Gastroesophageal sphincter (tissue), 4 donors: ENCODE data around the gene ENDOD1. TPM values are rescaled to one million over a fixed set of nuclear protein-coding genes. Genes with fewer than 3 reads are reported as not detected.

Source experiments
- ATAC-seq: fragments of 150-250 bp; one replicate; pipeline ENCODE4 v1.9.1; 2016; ENCODE audit warnings: mild to moderate bottlenecking, moderate library complexity
- H3K27ac ChIP-seq, 4 donors: fragments of 200-600 bp; sonication (generic) in 3 of 4; 1 replicate in 3 of 4; 2 replicates in 1 of 4; pipeline ENCODE4 v1.5.1; 2016 to 2019
- H3K27me3 ChIP-seq: fragments of 200-600 bp; sonication (generic); one replicate; pipeline ENCODE4 v1.5.1; 2019
- H3K36me3 ChIP-seq, 2 donors: fragments of 200-600 bp; sonication (generic); one replicate each; pipeline ENCODE4 v1.5.1; 2019; ENCODE audit warnings: control low read depth in 1 of 2
- H3K4me1 ChIP-seq, 3 donors: fragments of 200-600 bp; sonication (generic); 1 replicate in 2 of 3; 2 replicates in 1 of 3; pipeline ENCODE4 v1.5.1; 2016 to 2019; ENCODE audit warnings: control low read depth in 2 of 3
- H3K4me3 ChIP-seq, 2 donors: fragments of 200-600 bp; sonication (generic); one replicate each; pipeline ENCODE4 v1.5.1; 2019; ENCODE audit warnings: mild to moderate bottlenecking in 1 of 2, moderate library complexity in 1 of 2
- H3K9me3 ChIP-seq, 3 donors: fragments of 200-600 bp; sonication (generic); one replicate each; pipeline ENCODE4 v1.5.1; 2017 to 2019; ENCODE audit warnings: control low read depth in 2 of 3
- EP300 ChIP-seq: sonication (generic); formaldehyde crosslinking; IDR thresholded peaks from one replicate; pipeline ENCODE4 v1.6.1; 2017; ENCODE audit warnings: antibody characterized with exemption, mild to moderate bottlenecking
- POLR2A ChIP-seq, 2 donors: fragments of 450-650 bp; IDR thresholded peaks; one replicate each; pipeline ENCODE4 v1.6.1; 2017; ENCODE audit warnings: antibody characterized with exemption in 2 of 2, mild to moderate bottlenecking in 2 of 2, moderate library complexity in 1 of 2
- POLR2AphosphoS5 ChIP-seq: sonication (generic); formaldehyde crosslinking; IDR thresholded peaks from one replicate; pipeline ENCODE4 v1.6.1; 2017; ENCODE audit warnings: antibody characterized with exemption
- WGBS, 2 donors: methylation state at CpG; one replicate each; pipeline ENCODE4 v1.1.5; 2018; ENCODE audit warnings: low coverage in 1 of 2; 5-methylcytosine and 5-hydroxymethylcytosine counted together
- total RNA-seq, 4 donors: library from RNA; depleted of rRNA; stranded (reverse); fragments of >200 nt; gene quantifications; one replicate each; pipeline ENCODE4 v1.1.0, GENCODE V29; 2016
- TF ChIP-seq, protein P1 (sequence below), 4 experiments: fragments of 200-600 bp in 2 of 4; fragments of 450-650 bp in 2 of 4; sonication (generic) in 1 of 4; IDR thresholded peaks; one replicate each; pipeline ENCODE4 v1.5.1; 2017 to 2019; ENCODE audit warnings: antibody characterized with exemption in 4 of 4, mild to moderate bottlenecking in 2 of 4, moderate library complexity in 2 of 4

The ENDOD1 gene
- total RNA-seq, 4 donors from 2014 or later, result 34.6 to 68.3 (median 54.6) TPM

DNA sequence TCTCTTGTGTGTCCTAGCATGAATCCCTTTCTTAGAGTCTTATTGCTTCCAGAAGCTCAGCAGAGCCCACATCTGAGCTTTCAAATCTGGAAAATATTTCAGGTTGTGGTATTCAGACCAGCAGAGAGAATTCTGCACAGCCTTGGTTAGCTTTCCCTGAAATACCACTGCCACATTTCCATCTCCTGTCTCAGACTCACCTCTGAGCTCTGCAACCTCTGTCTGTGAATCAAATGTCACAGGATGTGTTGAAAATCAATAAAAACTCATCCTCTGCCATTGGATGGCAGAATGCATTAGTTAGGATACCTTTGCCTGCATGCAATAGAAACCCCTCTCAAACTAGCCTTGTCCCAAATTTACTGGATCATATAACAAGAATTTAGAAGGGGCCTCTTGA is 47.7 kb downstream of the ENDOD1 start:
- TF ChIP-seq POLR2AphosphoS5, result no peak
- no peak for TF ChIP-seq EP300
- TF ChIP-seq POLR2A (IDR thresholded peaks at IDR 0.05), result no peak
- TF ChIP-seq, protein P1, sequence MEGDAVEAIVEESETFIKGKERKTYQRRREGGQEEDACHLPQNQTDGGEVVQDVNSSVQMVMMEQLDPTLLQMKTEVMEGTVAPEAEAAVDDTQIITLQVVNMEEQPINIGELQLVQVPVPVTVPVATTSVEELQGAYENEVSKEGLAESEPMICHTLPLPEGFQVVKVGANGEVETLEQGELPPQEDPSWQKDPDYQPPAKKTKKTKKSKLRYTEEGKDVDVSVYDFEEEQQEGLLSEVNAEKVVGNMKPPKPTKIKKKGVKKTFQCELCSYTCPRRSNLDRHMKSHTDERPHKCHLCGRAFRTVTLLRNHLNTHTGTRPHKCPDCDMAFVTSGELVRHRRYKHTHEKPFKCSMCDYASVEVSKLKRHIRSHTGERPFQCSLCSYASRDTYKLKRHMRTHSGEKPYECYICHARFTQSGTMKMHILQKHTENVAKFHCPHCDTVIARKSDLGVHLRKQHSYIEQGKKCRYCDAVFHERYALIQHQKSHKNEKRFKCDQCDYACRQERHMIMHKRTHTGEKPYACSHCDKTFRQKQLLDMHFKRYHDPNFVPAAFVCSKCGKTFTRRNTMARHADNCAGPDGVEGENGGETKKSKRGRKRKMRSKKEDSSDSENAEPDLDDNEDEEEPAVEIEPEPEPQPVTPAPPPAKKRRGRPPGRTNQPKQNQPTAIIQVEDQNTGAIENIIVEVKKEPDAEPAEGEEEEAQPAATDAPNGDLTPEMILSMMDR (IDR thresholded peaks at IDR 0.05), result no peak
- H3K9me3 ChIP-seq, result no peaks in the 10 kb centered on the region

DNA sequence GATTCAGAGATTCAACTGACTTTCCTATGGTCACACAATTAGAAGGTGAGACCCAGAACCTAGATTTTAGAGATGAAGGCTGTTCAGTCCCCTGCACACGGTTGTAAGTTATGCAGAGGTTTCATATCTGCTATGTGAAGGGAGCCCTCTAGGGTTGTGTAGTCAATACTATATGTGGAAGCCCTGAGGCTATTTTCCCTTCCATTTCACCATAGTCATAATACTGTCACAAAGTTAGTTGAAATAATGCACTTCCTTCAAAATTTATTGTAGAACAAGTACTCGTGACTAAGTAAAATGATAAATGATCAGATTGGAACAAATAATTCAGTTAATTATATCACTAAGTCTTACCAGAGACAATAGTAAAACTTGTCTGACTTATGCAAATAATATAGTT is 48.8 kb downstream of the ENDOD1 start:
- Histone ChIP-seq H3K4me3 (no peak overlapping the region), H3K36me3 (peaks cover 0 to 4% of the 10 kb centered on the region in 2 donors), H3K4me1 (peaks cover 0 to 9% (median 0%) of the 10 kb centered on the region in 3 donors), H3K9me3 (no peaks in the 10 kb centered on the region), H3K27me3 (no peaks in the 10 kb centered on the region), H3K27ac (no peak overlapping the region)
- no peak for TF ChIP-seq EP300
- TF ChIP-seq, protein P1 (IDR thresholded peaks at IDR 0.05), result no peak
- TF ChIP-seq POLR2A (IDR thresholded peaks at IDR 0.05), result no peak
- TF ChIP-seq POLR2AphosphoS5, result no peak
- WGBS, 2 donors, result 25 to 30% methylated on average over 2 of the region's 2 CpGs
- no peak for ATAC-seq

More for the DNA sequence above, 47.7 kb downstream of the ENDOD1 start:
- H3K27ac ChIP-seq, result no peak overlapping the region
- no peak overlapping the region for H3K4me3 ChIP-seq
- H3K4me1 ChIP-seq, result peaks cover 0 to 9% (median 0%) of the 10 kb centered on the region in 3 donors
- no peak for ATAC-seq
- peaks cover 0 to 13% of the 10 kb centered on the region in 2 donors for H3K36me3 ChIP-seq
- no peaks in the 10 kb centered on the region for H3K27me3 ChIP-seq

DNA sequence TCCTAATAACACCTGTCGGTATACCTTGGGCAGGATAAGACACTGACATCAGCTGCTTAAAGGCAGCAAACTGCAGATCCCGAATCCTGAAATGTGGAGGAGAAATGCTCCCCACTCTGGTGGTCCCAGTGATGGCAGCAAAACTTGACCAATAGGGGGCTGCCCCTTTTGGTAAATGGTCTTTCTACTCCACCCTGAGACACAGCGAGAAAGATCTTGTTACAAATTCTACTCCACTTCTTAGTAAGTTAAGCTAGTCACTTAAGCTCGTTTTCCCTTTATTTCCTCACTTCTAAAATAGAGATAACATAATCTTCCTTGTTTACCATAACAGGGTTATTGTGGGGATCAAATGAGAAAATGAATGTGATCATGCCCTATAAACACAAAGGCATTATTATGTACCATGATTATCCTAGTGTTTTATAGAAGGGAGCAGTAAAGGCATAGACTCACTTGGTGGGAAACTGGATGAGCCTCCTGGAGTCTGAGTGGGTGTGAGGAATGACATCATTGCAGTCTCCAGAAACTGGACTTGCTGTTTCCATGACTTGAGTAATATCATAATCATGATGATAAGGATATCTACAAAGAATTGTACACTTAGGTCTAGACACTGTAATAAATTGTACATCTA is 50.9 kb downstream of the ENDOD1 start:
- Histone ChIP-seq H3K4me1 (no peaks in the 10 kb centered on the region), H3K27ac (no peak overlapping the region), H3K36me3 (no peaks in the 10 kb centered on the region), H3K4me3 (no peak overlapping the region), H3K9me3 (no peaks in the 10 kb centered on the region), H3K27me3 (no peaks in the 10 kb centered on the region)
- no peak for ATAC-seq
- WGBS, 2 donors, result 70 to 77% methylated on average over 3 of the region's 4 CpGs
- no peak for TF ChIP-seq EP300
- TF ChIP-seq, protein P1 (IDR thresholded peaks at IDR 0.05), result no peak
- no peak for TF ChIP-seq POLR2A (IDR thresholded peaks at IDR 0.05)
- TF ChIP-seq POLR2AphosphoS5, result no peak

DNA sequence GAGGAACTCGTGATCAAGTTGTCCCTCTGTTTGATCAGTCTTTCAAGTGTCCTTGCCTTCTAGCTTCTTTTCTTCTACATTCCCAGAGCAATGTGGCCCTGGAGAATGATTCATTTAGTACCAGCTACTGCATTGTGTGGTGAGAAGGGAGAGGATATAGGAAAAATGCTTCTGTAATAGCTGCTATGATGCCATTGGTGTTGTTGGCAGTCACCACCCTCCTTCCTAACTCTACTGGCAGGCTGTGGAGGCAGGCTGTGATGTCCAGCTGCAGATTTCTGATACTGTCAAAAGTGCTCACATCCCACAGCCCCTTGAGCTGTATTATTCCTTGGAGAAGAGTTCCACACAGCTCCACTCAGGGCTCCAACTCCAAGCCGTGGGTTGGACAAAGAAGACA is 52.8 kb downstream of the ENDOD1 start:
- ATAC-seq, result no peak
- H3K36me3 ChIP-seq, result no peaks in the 10 kb centered on the region
- no peak overlapping the region for H3K4me3 ChIP-seq
- WGBS, 2 donors, result 92 to 100% methylated on average over 1 of the region's 2 CpGs
- TF ChIP-seq POLR2A (IDR thresholded peaks at IDR 0.05) (no peak), POLR2AphosphoS5 (no peak), EP300 (no peak)
- TF ChIP-seq, protein P1 (IDR thresholded peaks at IDR 0.05), result no peak
- H3K9me3 ChIP-seq, result no peaks in the 10 kb centered on the region
- H3K4me1 ChIP-seq, result peaks cover 0 to 7% (median 0%) of the 10 kb centered on the region in 3 donors
- H3K27ac ChIP-seq, result no peak overlapping the region
- H3K27me3 ChIP-seq, result no peaks in the 10 kb centered on the region

DNA sequence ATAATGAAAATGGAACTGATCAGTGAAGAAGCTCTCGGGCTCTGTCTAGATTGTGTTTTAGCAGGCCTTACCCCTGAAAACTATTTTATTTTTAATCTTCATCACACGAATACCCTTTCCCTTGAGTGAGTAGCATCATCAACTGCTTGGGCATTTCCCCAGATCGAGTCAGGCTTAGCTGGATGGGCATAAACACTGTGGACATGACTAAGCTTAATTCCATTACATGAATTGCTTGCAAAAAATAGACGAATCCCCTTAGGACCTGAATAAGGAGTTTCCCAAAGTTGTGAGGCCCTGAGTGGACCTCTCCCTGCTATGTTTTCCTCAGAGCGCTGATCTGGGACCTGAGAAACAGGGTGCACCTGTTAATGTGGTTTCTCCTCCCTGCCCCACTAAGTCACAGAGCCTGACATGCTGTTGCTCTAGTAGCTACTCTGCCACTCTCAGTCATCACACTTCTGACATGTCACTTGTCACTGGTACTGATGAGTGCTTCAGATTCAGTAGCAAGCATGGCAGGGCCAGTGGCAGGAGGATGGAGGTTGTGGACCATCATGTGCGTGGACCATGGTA is 53.5 kb downstream of the ENDOD1 start:
- H3K36me3 ChIP-seq, result no peaks in the 10 kb centered on the region
- peaks cover 0 to 15% (median 0%) of the 10 kb centered on the region in 3 donors for H3K4me1 ChIP-seq
- no peak overlapping the region for H3K27ac ChIP-seq
- ATAC-seq, result no peak
- TF ChIP-seq POLR2AphosphoS5 (no peak), EP300 (no peak), POLR2A (IDR thresholded peaks at IDR 0.05) (no peak)
- TF ChIP-seq, protein P1 (IDR thresholded peaks at IDR 0.05), result no peak
- no peaks in the 10 kb centered on the region for H3K27me3 ChIP-seq
- H3K4me3 ChIP-seq, result no peak overlapping the region
- H3K9me3 ChIP-seq, result no peaks in the 10 kb centered on the region
- 76 to 85% methylated on average over 4 to 6 of the region's 6 CpGs for WGBS, 2 donors
